Activated CD4-positive, CD25-positive, alpha-beta regulatory T cell treated with anti-CD3 and anti-CD28 coated beads, Interleukin-2, amount 50 U/mL, for 16 hours (primary cell): Measurements from ENCODE around the gene RNASE4.
"Not testable (repeated sequence)": the region's sequence is repeated elsewhere in the genome, so short reads cannot be mapped to it uniquely, and the experiment has no call there.

Experiments
- DNase-seq: peaks from one replicate; pipeline ENCODE4 v3.0.0-alpha.2; 2020; ENCODE audit warnings: low read depth, low spot score

The RNASE4 gene

GRCh38 chr14:20698018-20698329 is 13.6 kb downstream of the RNASE4 start:
- DNase-seq = no peak

- no peak for DNase-seq
Measured at GRCh38 chr14:20698934-20699333, 14.6 kb downstream of the RNASE4 start.

DNA sequence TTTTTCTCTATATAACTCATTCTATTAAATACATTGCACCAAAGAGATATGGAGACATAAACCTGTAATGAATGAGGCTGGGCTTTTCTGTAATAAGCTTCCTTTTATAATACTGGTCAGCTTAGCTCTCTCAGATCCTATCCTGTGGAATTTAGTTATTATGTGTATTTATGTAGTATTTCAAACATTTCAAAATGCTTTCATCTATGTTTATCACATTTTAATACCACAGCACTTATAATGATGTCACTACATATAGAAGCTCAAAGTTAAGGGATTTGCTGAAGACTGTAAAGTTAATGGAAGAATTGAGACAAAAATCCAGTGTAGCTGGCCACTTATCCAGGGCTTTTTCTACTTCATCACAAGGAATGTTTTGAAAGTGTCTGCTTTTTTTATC is 15.6 kb downstream of the RNASE4 start:
- no peak for DNase-seq

DNA sequence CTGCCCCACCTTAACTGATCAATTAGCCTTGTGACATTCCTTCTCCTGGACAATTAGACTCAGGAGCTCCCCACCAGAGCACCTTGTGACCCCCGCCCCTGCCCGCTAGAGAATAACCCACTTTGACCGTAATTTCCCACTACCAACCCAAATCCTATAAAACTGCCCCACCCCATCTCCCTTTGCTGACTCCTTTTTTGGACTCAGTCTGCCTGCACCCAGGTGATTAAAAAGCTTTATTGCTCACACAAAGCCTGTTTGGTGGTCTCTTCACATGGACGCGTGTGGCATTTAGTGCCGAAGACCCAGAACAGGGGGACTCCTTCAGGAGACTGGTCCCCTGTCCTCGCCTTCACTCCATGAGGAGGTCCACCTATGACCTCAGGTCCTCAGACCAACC is 16.6 kb downstream of the RNASE4 start:
- not testable (repeated sequence) for DNase-seq

GRCh38 chr14:20706657-20707355 is 22.4 kb downstream of the RNASE4 start:
- no peak for DNase-seq

DNA sequence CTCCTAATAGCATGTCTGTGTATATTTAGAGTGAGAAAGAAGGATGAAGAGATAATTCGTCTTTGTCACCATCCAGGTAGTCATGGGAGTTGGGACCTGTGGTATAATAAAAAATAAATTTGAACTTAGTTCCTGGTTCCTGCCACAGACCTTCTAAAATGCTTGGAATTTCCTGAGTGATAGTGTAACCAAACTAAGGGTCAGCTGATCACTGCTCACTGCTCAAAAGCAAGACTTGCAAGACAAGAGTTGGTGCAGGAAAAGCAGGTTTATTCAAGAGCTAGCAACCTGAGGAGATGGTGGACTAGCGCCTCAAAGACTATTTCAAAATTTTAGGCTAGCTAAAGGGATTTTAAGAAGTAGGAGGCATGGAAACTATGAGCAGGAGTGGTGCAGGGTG is 23.3 kb downstream of the RNASE4 start:
- no peak for DNase-seq

GRCh38 chr14:20711261-20711660 is 26.9 kb downstream of the RNASE4 start:
- DNase-seq = no peak

DNA sequence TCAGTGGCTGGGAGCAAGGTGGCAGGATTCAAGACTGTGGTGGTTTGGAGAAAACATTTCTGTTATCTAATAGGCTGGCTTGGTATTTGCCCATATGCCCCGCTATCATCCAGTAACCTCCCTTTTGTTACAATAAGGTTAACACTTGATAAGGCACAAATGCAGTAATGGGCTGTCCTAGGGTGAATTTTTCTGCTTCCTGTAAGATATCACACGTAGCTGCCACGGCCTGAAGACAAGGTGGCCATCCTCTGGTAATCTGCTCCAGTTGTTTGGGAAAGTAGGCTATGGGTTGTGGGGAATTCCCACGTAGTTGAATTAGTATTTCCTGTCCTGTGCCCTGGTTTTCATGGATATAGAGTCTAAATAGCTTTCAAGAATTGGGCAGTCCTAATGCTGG is 27.3 kb downstream of the RNASE4 start:
- no peak for DNase-seq

GRCh38 chr14:20712904-20713303 is 28.5 kb downstream of the RNASE4 start:
- no peak for DNase-seq

DNA sequence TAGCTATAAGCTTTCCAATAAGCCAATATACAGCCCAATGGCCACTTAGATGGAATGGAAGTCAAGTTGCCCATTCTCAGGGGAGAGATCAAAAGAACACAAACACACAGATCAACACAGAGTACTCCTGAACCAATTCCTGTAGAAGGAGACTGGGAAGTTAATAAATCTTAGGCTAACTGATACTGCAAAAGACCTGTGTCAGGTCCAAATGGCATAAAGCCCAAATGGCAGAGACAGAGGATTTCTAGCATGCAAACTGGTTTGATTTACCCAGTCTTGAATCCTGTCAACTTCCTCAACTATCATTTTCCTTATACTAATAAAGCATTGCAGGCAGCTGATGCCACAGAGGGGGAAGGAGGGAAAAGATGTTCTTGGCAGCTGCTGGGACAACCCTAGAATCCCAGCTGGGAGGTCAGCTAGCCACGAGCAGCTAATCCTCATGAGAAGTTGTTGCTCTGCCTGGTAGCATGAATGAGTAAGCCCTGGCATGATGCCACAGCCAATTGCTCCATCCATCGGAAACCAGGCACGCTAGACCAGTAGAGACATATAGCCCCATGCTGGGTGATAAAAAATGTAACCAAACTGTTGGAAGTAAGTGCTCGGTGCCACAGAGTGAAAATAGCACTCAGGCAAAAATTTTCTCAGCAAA is 30.4 kb downstream of the RNASE4 start:
- no peak for DNase-seq

- DNase-seq = no peak
Measured at GRCh38 chr14:20719777-20720176, 35.4 kb downstream of the RNASE4 start.

DNA sequence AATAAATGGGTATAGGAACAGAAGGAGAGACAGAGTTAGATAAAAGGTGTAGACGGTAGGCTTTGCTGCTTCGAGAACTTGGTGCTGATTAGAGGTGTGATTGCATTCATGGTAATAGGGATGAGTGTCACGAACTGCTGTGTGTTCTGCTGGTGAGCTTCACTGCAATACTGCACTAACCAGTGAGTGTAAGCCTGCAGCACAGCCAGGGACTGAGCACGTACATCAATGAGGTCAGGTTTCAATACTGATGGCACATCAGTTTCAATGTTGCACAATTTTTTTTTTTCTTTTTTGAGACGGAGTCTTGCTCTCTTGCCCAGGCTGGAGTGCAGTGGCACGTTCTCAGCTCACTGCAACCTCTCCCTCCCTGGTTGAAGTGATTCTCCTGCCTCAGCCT is 36.4 kb downstream of the RNASE4 start:
- no peak for DNase-seq

- no peak for DNase-seq
Measured at GRCh38 chr14:20722016-20722415, 37.7 kb downstream of the RNASE4 start.

DNA sequence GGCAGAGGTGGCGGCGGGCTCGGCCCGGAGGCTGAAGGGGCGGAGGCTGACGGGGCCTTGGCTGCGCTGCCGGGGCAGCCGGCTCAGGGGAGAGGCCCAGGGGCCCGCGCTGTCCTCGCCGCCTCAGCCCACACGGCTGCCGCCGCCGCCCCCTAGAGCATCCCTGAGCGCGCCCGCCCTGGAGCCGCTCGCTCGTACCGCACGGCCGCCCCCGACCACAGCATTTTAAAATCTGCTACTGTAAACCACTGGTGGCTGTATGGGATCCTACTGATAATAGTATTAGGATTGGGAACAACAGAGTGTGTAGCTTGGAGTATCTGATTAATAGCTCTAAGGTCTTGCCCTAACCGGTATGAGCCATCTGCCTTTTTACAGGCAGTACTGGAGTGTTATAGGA is 39.1 kb downstream of the RNASE4 start:
- DNase-seq = no peak

GRCh38 chr14:20726121-20726520 is 41.8 kb downstream of the RNASE4 start:
- DNase-seq = not testable (repeated sequence)

GRCh38 chr14:20726531-20726930 is 42.2 kb downstream of the RNASE4 start:
- no peak for DNase-seq

DNA sequence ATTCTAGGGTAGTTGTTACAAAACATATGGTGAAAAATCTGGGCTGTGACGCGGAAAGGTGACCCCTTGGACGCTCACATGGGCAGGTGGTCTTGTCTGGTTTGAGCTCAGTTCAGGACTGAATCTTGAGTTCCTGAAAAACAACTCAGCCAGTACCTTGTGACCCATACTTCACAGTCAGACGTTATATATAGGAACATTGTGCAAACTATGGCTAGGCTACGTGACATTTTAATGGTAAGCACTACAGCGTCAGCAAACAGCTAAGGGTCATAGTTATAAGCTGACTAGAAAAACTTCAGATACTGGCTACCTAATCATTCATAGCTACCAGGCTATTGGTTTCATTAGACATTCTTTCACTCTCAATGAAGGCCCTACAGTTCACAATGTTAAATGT is 46.5 kb downstream of the RNASE4 start:
- DNase-seq = no peak

DNA sequence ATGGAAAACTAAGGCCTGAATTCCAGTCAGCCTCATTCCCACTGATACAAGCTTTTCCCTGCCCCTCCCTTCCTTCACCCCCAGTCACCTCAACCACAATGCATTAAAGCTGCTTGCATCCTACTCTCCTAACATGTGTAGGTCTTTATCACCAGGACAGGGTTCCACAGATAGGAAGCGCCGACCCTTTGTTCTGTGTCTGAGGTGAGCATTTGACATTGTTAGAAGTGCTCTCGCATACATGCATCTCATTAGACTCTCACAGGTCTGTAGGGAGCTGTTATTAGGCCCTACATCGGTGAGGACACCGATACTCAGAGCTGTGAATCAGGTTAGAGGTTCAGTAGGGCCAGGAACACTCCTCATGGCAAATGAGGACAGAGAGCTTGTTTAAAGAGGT is 48.1 kb downstream of the RNASE4 start:
- no peak for DNase-seq

DNA sequence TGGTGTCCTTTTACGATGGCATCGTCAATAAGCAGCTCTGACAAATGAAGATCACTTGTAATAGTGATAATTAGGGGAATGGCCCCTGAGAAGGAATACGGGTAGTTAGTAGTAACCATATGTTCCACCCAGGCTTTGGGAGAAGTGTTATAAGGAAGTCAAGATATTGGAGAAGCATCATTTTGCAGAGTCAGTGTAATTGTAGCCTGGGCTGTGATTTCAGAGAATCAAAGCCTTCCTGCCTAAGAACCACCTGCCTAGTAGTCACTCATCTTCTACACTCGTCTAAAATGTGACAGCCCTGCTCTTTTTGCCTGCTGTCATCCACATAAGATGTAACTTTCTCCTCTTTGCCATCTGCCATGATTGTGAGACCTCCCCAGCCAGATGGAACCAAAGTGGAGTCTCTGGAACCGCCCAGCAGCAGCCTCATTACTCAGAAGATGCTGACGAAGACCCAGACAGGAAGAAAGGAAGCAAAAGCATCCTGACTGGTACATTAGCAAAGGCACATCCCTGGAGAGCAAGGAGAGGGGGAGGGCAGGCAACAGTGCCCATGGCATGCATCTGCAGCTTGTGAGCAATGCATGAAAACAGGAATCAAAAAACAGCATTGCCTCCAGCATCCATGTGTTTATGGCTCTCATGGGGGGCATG is 48.7 kb downstream of the RNASE4 start:
- DNase-seq = no peak

- DNase-seq = no peak
Measured at GRCh38 chr14:20733684-20734429, 49.5 kb downstream of the RNASE4 start.

DNA sequence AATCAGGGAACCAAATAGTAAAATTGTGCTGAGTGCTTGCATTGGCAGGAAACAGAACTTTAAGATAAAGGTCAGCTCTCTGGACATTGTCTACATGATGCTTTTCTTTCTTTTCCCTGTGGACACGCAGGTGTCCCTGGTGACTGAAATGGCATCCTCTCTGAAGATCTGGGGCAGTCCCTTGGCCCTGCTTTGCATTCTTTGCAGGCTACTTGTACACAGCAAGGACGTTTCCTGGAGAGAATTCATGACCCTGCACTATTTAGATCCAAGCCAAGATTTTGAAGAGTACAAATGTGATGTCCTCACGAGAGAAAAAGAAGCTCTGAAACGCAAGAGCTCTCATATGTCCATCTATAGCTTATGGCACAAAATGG is 50.1 kb downstream of the RNASE4 start:
- DNase-seq = no peak

DNA sequence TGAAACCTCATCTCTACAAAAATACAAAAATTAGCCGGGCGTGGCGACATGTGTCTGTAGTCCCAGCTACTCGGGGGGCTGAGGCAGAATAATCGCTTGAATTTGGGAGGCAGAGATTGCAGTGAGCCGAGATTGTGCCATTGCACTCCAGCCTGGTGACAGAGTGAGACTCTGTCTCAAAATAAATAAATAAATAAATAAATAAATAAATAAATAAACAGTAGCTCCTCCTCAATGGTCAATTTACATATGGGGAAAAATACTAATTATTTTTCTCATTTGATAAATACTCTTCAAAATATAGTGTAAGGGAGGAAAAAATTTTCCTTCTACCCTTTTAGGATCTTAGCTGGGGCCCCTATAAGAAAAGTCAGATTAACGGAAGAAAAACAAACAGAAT is 53.9 kb downstream of the RNASE4 start:
- not testable (repeated sequence) for DNase-seq

DNA sequence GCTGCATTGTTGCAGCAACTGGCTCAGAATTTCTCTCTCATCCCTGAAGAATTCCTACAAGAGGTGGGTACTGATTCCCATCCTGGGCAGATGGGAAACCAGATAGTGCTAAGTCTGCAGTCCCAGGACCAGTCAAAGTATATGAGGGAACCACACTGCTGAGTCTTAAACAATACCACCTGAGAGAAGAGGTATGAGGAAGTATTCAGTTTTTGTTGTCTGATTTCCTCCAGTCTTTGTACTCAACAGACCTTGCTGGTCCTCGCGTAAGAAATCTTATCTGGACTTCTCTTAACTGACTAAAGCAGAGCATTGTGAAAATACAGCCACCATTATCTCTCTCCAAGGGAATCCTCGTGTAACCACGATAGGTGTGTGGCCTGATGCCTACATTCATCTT is 57.8 kb downstream of the RNASE4 start:
- DNase-seq = no peak
